HG03135 (cell line): ENCODE data around the gene TECTA.
A peak's percentile ranks its signal among the peaks of the same experiment; 100 is the strongest.

Experiments used
- ATAC-seq: cut with Tn5 transposase; IDR thresholded peaks from one replicate; pipeline ENCODE4 v1.9.1; 2021; ENCODE audit warnings: mild to moderate bottlenecking, moderate library complexity; ENCODE audit not compliant: unreplicated experiment

Gene TECTA, protein sequence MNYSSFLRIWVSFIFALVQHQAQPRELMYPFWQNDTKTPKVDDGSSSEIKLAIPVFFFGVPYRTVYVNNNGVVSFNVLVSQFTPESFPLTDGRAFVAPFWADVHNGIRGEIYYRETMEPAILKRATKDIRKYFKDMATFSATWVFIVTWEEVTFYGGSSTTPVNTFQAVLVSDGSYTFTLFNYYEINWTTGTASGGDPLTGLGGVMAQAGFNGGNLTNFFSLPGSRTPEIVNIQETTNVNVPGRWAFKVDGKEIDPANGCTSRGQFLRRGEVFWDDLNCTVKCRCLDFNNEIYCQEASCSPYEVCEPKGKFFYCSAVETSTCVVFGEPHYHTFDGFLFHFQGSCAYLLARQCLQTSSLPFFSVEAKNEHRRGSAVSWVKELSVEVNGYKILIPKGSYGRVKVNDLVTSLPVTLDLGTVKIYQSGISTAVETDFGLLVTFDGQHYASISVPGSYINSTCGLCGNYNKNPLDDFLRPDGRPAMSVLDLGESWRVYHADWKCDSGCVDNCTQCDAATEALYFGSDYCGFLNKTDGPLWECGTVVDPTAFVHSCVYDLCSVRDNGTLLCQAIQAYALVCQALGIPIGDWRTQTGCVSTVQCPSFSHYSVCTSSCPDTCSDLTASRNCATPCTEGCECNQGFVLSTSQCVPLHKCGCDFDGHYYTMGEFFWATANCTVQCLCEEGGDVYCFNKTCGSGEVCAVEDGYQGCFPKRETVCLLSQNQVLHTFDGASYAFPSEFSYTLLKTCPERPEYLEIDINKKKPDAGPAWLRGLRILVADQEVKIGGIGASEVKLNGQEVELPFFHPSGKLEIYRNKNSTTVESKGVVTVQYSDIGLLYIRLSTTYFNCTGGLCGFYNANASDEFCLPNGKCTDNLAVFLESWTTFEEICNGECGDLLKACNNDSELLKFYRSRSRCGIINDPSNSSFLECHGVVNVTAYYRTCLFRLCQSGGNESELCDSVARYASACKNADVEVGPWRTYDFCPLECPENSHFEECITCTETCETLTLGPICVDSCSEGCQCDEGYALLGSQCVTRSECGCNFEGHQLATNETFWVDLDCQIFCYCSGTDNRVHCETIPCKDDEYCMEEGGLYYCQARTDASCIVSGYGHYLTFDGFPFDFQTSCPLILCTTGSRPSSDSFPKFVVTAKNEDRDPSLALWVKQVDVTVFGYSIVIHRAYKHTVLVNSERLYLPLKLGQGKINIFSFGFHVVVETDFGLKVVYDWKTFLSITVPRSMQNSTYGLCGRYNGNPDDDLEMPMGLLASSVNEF (N-terminal part only)

GRCh38 chr11:121100943-121101342 is at the start of gene TECTA:
TSS of gene TECTA (plus strand) at chr11:121101243. CDS start at chr11:121102666, 1,423 bp downstream.
- no peak for ATAC-seq

GRCh38 chr11:121053244-121053643 is 47.8 kb upstream of the TECTA start:
- ATAC-seq, result no peak

GRCh38 chr11:121054266-121054665 is 46.8 kb upstream of the TECTA start:
- ATAC-seq, result no peak

DNA sequence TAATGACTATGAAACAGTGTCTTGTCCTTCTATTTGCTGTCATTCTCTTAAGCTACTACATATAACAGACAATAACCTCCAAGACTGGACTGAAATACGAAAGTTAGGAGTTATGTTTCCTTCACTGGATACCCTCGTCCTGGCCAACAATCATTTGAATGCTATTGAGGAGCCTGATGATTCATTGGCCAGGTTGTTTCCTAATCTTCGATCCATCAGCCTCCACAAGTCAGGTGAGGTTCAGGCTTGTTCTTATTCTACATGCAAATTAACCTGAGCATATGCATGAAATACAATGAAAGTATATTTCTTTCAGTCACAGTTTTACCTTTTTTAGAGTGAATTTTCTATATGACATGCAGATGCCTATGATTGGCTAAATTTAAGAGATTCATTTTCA is 46.0 kb upstream of the TECTA start:
- ATAC-seq, result no peak

GRCh38 chr11:121057922-121058321 is 43.1 kb upstream of the TECTA start:
- no peak for ATAC-seq

DNA sequence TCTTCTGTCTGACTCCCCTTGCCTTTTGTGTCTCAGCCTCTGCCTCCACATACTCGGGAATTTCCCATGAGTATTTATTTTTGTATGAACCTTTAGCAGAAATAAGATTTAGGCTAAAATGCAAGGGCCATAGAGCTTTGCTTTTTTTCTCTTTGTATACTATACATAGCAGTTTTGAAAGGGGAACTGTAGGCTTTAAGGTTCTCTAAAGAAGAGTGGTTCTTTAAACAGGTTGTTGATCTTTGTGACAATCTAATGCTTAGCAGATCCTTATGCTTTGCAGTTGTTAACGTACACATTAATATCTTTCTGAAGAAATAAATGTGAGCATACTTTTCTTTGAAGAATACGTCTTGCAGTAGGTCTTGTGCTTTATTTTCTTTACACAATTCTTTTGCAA is 42.1 kb upstream of the TECTA start:
- no peak for ATAC-seq

GRCh38 chr11:121059605-121060004 is 41.4 kb upstream of the TECTA start:
- peak; percentile 99 for ATAC-seq

GRCh38 chr11:121063728-121064127 is 37.3 kb upstream of the TECTA start:
- no peak for ATAC-seq

DNA sequence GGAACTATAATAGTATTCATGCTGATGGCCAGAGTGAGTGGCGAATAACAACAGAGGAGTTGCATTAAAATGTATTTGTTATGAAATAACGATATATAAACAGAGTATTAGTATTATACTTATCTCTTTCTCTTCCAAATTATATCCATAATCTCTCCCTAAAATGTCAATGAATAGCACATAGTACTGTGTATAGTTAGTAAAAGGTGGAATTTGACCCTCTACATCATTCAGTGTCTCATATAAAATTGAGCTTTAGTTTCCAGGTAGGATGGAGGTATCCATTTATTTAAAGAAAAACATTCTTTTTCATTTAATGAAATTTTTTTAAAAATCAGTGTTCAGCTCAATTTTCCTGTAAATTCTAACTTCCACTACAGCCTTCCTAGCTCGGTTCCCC is 34.4 kb upstream of the TECTA start:
- ATAC-seq, result no peak

DNA sequence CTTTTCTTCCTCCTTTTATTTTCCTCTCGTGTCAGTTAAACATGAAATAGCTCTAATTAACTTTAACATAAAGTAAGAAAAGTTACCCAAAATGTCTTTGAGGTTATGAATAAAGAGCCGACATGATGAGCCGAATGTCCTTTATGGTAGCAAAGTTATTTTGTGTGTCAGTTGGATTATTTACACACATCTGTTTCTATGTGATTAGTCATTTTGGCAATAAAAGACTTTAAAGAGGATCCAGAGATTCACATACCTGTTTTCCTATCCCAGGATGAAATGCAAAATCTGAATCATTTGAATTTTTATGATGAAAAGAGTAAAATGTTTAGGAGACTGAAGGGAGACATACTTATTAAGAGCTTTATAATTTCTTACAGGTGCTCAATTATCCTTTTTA is 34.0 kb upstream of the TECTA start:
- ATAC-seq, result no peak

GRCh38 chr11:121067453-121067852 is 33.6 kb upstream of the TECTA start:
- no peak for ATAC-seq

- no peak for ATAC-seq
These were observed 32.9 kb upstream of the TECTA start for GRCh38 chr11:121067962-121068647.

DNA sequence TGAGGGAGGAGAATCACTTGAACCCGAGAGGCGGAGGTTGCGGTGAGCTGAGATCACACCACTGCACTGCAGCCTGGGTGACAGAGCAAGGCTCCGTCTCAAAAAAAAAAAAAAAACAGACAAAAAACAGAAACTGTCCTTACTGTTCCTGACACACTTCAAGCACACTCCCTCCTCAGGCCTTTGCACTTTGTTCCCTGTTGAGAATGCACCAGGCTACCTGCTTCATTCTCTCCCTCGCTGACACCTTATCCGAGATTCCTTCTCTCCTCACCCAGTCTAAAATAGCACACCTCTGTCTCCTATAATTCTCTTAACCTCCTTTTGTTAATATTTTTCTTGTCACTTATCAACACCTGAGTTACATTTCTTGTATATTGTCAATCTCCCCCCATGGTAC is 32.3 kb upstream of the TECTA start:
- ATAC-seq, result no peak

DNA sequence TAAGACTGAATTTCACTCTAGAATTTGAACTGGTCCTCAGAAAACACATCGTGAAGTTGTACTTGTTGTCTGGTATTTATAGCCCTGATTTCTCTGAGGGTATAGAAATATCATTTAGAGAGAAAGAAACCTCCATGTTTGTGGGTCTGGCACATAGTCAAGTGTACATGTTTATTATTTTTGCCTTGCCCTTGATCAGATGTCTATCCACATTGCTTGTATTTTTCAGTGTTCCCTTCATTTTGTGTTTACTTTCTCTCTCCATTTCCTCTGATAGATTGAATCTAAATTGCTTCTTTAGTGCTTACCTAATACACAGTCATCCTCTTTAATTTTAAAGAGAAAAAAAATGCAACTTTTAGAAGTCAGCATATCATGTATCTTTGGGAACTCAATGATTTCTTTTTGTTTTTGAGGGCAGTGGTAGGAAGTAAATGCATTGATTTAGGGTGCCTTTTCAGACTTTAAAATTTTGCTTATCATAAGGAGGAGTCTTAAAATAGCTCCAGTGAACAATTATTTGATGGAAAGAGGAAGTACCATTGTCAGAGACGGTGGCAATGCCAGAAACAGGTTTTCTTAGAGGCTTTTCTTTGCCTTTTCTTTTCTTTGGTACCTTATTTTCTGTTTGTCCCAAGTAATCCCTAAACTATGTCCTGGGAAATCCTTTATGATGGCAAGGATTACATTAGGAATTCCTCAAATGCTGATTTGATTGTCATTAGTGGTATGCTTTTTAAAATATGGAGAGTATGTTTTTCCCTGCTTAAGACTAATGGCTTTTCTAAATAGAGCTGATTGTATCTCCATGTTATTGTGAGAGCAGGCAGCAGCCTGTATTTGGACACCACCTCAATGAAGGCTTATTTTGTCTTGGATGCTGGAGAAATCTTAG is 29.8 kb upstream of the TECTA start:
- no peak for ATAC-seq

DNA sequence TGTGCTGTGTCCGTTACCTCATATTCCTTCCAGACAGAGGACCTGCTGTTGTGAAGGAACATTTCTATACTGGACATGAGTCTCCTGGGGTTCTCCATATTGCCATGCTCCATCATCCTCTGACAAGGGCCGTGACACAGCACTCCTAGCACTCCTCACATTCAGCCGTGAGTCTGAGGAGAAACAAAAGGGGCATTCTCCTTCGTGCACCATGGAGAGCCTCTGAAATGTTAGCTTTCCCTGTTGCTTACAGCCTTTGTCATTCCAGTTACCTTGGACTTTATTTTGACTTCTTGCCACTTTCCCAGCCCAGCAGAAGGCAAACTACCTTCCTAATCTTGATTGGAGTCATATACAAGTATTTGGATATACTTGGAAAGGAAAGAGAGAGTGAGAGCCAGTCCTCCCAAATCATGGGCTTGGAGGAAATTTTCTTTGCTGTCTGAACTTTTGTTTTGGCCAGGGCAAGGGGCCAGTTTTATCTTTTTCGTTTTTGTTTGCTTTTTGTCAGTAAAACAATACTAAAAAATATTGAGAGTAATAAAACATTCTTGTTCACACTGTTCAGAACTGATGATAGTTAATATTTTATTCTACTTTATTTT is 29.1 kb upstream of the TECTA start:
- no peak for ATAC-seq

GRCh38 chr11:121081321-121081720 is 19.7 kb upstream of the TECTA start:
- no peak for ATAC-seq

- ATAC-seq, result no peak
These were observed 18.8 kb upstream of the TECTA start for GRCh38 chr11:121082219-121082618.

DNA sequence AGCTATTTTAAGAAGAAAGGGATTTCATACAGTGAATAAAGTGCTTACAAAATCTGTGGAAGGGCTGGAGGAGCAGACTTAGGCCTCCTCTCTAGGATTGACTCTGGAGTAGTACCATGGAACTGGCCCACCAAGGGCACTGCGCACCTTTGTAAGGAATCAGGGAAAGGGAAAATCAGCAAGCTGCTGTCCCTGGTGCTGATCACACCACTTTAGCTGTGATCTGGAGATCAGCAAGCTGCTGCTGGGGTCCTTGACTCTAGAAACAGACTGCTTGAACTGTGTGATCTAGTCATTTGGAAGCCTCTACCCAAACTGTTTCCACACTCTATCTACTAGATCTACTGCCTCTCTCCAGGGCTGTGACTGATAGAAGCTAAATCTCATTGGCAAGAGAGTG is 18.4 kb upstream of the TECTA start:
- ATAC-seq, result no peak

DNA sequence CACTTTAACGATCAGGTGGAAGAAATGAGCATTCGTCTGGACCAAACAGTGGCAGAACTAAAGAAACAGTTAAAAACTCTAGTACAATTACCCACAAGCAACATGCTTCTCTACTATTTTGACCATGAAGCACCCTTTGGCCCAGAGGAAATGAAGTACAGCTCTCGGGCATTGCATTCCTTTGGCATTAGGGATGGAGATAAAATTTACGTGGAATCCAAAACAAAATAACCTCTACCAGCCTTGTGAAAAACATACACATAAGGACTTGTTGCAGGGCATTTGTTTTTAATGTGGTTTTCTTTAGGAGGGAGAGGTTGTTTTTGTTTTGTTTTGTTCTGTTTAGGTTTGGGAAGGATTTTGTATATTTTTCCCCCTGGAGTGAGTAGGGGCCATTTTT is 14.2 kb upstream of the TECTA start:
- ATAC-seq, result no peak
